ENCODE measurements around the gene UBA3.

UBA3 gene

GRCh38 chr3:69119681-69120080 lies 39.5 kb upstream of the UBA3 start:
- TF ChIP-seq FOXP2 (optimal IDR thresholded peaks at IDR 0.05; ENCODE audit: borderline replicate concordance, extremely low read depth, extremely low read length, insufficient read depth), result no peak
- TF ChIP-seq POLR2AphosphoS5 (IDR thresholded peaks at IDR 0.05; ENCODE audit: low read depth, low read length), result no peak
- no peak for TF ChIP-seq SIN3A (IDR thresholded peaks at IDR 0.05; ENCODE audit: borderline replicate concordance, insufficient read depth, low read length)
- TF ChIP-seq REST (IDR thresholded peaks at IDR 0.05; ENCODE audit: insufficient read depth in 1 of 2, low read depth in 2 of 2, low read length in 2 of 2), result no peak
- no peak for TF ChIP-seq TAF1 (IDR thresholded peaks at IDR 0.05; ENCODE audit: borderline replicate concordance, insufficient read depth, low read length)

- TF ChIP-seq POLR2AphosphoS5 (IDR thresholded peaks at IDR 0.05; ENCODE audit: low read depth, low read length) (no peak), SIN3A (IDR thresholded peaks at IDR 0.05; ENCODE audit: borderline replicate concordance, insufficient read depth, low read length) (no peak), FOXP2 (optimal IDR thresholded peaks at IDR 0.05; ENCODE audit: borderline replicate concordance, extremely low read depth, extremely low read length, insufficient read depth) (no peak), TAF1 (IDR thresholded peaks at IDR 0.05; ENCODE audit: borderline replicate concordance, insufficient read depth, low read length) (no peak), REST (IDR thresholded peaks at IDR 0.05; ENCODE audit: insufficient read depth in 1 of 2, low read depth in 2 of 2, low read length in 2 of 2) (no peak)
Observed at GRCh38 chr3:69119138-69119537, 39.0 kb upstream of the UBA3 start.

- TF ChIP-seq REST (IDR thresholded peaks at IDR 0.05; ENCODE audit: insufficient read depth in 1 of 2, low read depth in 2 of 2, low read length in 2 of 2) (no peak), SIN3A (IDR thresholded peaks at IDR 0.05; ENCODE audit: borderline replicate concordance, insufficient read depth, low read length) (no peak), POLR2AphosphoS5 (IDR thresholded peaks at IDR 0.05; ENCODE audit: low read depth, low read length) (no peak), FOXP2 (optimal IDR thresholded peaks at IDR 0.05; ENCODE audit: borderline replicate concordance, extremely low read depth, extremely low read length, insufficient read depth) (no peak)
Observed at GRCh38 chr3:69118555-69118954, 38.4 kb upstream of the UBA3 start.

GRCh38 chr3:69116897-69117296 lies 36.7 kb upstream of the UBA3 start:
- no peak for TF ChIP-seq POLR2AphosphoS5 (IDR thresholded peaks at IDR 0.05; ENCODE audit: low read depth, low read length)
- TF ChIP-seq REST (IDR thresholded peaks at IDR 0.05; ENCODE audit: insufficient read depth in 1 of 2, low read depth in 2 of 2, low read length in 2 of 2), result no peak
- TF ChIP-seq TAF1 (IDR thresholded peaks at IDR 0.05; ENCODE audit: borderline replicate concordance, insufficient read depth, low read length), result no peak
- TF ChIP-seq SIN3A (IDR thresholded peaks at IDR 0.05; ENCODE audit: borderline replicate concordance, insufficient read depth, low read length), result no peak
- TF ChIP-seq FOXP2 (optimal IDR thresholded peaks at IDR 0.05; ENCODE audit: borderline replicate concordance, extremely low read depth, extremely low read length, insufficient read depth), result no peak

GRCh38 chr3:69116162-69116561 lies 36.0 kb upstream of the UBA3 start:
- TF ChIP-seq SIN3A (IDR thresholded peaks at IDR 0.05; ENCODE audit: borderline replicate concordance, insufficient read depth, low read length) (no peak), REST (IDR thresholded peaks at IDR 0.05; ENCODE audit: insufficient read depth in 1 of 2, low read depth in 2 of 2, low read length in 2 of 2) (no peak), TAF1 (IDR thresholded peaks at IDR 0.05; ENCODE audit: borderline replicate concordance, insufficient read depth, low read length) (no peak), POLR2AphosphoS5 (IDR thresholded peaks at IDR 0.05; ENCODE audit: low read depth, low read length) (no peak), FOXP2 (optimal IDR thresholded peaks at IDR 0.05; ENCODE audit: borderline replicate concordance, extremely low read depth, extremely low read length, insufficient read depth) (no peak)
